GM12878 (cell line): ENCODE data around the gene HERC2. TPM values are rescaled to one million over a fixed set of nuclear protein-coding genes. Genes with fewer than 3 reads are reported as not detected.

Experiments
- ATAC-seq: fragments of 200-7000 bp; cut with Tn5 transposase; 3 replicates; pipeline ENCODE4 v1.9.1; 2020; ENCODE audit warnings: mild to moderate bottlenecking, moderate library complexity
- BruUV-seq: library from RNA; stranded (reverse); fragments of 400-500 nt; replicated peaks from 2 replicates; lab custom pipeline; 2021; lab: Mats Ljungman, UMichigan
- CTCF ChIA-PET: fragments of 300-600 bp; sonication (Branson Sonifier 250); formaldehyde crosslinking; extraction: SDS; loops from one replicate; lab custom pipeline; 2021; ENCODE audit warnings: inconsistent platforms; lab: Yijun Ruan, JAX
- POLR2A ChIA-PET: fragments of 350-600 bp; formaldehyde crosslinking; extraction: SDS; loops from one replicate; lab custom pipeline; 2021; ENCODE audit warnings: inconsistent platforms; lab: Charles Lee
- RAD21 ChIA-PET: fragments of 300-600 bp; sonication (Branson Sonifier 250); formaldehyde crosslinking; loops from one replicate; lab custom pipeline; 2023; ENCODE audit warnings: antibody characterized with exemption; ENCODE audit not compliant: unreplicated experiment; lab: Charles Lee
- SMC1A ChIA-PET: fragments of 300-600 bp; sonication (Branson Sonifier 250); formaldehyde crosslinking; loops from one replicate; lab custom pipeline; 2023; ENCODE audit not compliant: unreplicated experiment, uncharacterized antibody; lab: Charles Lee
- DNase-seq: peaks from one replicate; pipeline ENCODE4 v3.0.0-alpha.2; 2011; ENCODE audit warnings: low read depth, low spot score
- FAIRE-seq: peaks from 3 replicates; lab custom pipeline; 2011; peaks lifted over from hg19 to GRCh38; lab: Jason Lieb, UNC
- H2AFZ ChIP-seq: 2 replicates; pipeline ENCODE4 v1.6.0; 2011; ENCODE audit warnings: low read depth, low read length, control low read depth; ENCODE audit not compliant: control insufficient read depth
- H3K27ac ChIP-seq: 2 replicates; pipeline ENCODE4 v1.5.1; 2011; ENCODE audit warnings: control low read depth; ENCODE audit not compliant: control insufficient read depth, insufficient read depth
- H3K27me3 ChIP-seq, 2 experiments: replicated peaks in 1 of 2; 2 replicates each; pipeline versions ENCODE4 v1.6.0 to v1.6.1; 2011; ENCODE audit warnings: low read length in 1 of 2; ENCODE audit not compliant: control insufficient read depth in 2 of 2, insufficient read depth in 2 of 2
- H3K36me3 ChIP-seq, 2 experiments: 2 replicates each; pipeline ENCODE4 v1.5.1; 2011; ENCODE audit warnings: low read length in 1 of 2; ENCODE audit not compliant: control insufficient read depth in 2 of 2, insufficient read depth in 2 of 2
- H3K4me1 ChIP-seq: 2 replicates; pipeline ENCODE4 v1.6.1; 2011; ENCODE audit warnings: mild to moderate bottlenecking, low read length, moderate library complexity, mixed read lengths; ENCODE audit not compliant: control insufficient read depth, insufficient read depth
- H3K4me2 ChIP-seq: 2 replicates; pipeline ENCODE4 v1.6.0; 2011; ENCODE audit warnings: control low read depth; ENCODE audit not compliant: control insufficient read depth, insufficient read depth
- H3K4me3 ChIP-seq: fragments of 200-600 bp; sonication (generic); 2 replicates; pipeline ENCODE4 v1.5.1; 2016
- H3K79me2 ChIP-seq: 2 replicates; pipeline ENCODE4 v1.6.0; 2011; ENCODE audit warnings: low read length; ENCODE audit not compliant: control insufficient read depth, insufficient read depth
- H3K9ac ChIP-seq: 2 replicates; pipeline ENCODE4 v1.8.0; 2011; ENCODE audit warnings: low read length, control low read depth, mixed read lengths; ENCODE audit not compliant: control insufficient read depth, insufficient read depth
- H3K9me3 ChIP-seq: replicated peaks from 3 replicates; pipeline ENCODE4 v1.5.1; 2011; ENCODE audit warnings: mild to moderate bottlenecking, low read length; ENCODE audit not compliant: control insufficient read depth, insufficient read depth
- H4K20me1 ChIP-seq: 2 replicates; pipeline ENCODE4 v1.6.0; 2011; ENCODE audit not compliant: control insufficient read depth, insufficient read depth
- CEBPZ ChIP-seq: fragments of 150-350 bp; IDR thresholded peaks from 2 replicates; pipeline ENCODE4 v1.6.1; 2016; ENCODE audit warnings: low read depth, low read length
- CHD1 ChIP-seq: IDR thresholded peaks from 2 replicates; pipeline ENCODE4 v1.6.1; 2012; ENCODE audit warnings: low read depth, low read length, improper control_type of control experiment
- IKZF1 ChIP-seq: fragments of 450-650 bp; conservative IDR thresholded peaks from 2 replicates; pipeline ENCODE4 v1.6.1; 2017; ENCODE audit warnings: antibody characterized with exemption, mild to moderate bottlenecking
- JUND ChIP-seq: IDR thresholded peaks from 2 replicates; pipeline ENCODE4 v1.6.1; 2012; ENCODE audit warnings: low read depth, mild to moderate bottlenecking, low read length, improper control_type of control experiment, moderate library complexity
- NR2C1 ChIP-seq: fragments of 450-650 bp; IDR thresholded peaks from 2 replicates; pipeline ENCODE4 v1.6.1; 2017; ENCODE audit warnings: antibody characterized with exemption, mild to moderate bottlenecking, moderate library complexity
- NR2C2 ChIP-seq: IDR thresholded peaks from 2 replicates; pipeline ENCODE4 v1.6.1; 2011; ENCODE audit warnings: borderline replicate concordance, low read depth; ENCODE audit not compliant: control insufficient read depth, insufficient read length
- PKNOX1 ChIP-seq: fragments of 450-650 bp; IDR thresholded peaks from 2 replicates; pipeline ENCODE4 v1.6.1; 2016; ENCODE audit warnings: mild to moderate bottlenecking
- RUNX3 ChIP-seq: IDR thresholded peaks from 2 replicates; pipeline ENCODE4 v1.6.1; 2012; ENCODE audit warnings: low read length, inconsistent platforms
- SIX5 ChIP-seq: IDR thresholded peaks from 2 replicates; pipeline ENCODE4 v1.6.1; 2011; ENCODE audit warnings: mild to moderate bottlenecking, low read depth, low read length, moderate library complexity; ENCODE audit not compliant: severe bottlenecking
- ZZZ3 ChIP-seq: IDR thresholded peaks from 2 replicates; pipeline ENCODE4 v1.6.1; 2011; ENCODE audit warnings: low read depth; ENCODE audit not compliant: control insufficient read depth, insufficient read length
- WGBS: methylation state at CpG from one replicate; pipeline ENCODE4 v1.1.6; 2016; ENCODE audit warnings: low lambda C conversion rate; ENCODE audit not compliant: insufficient replicate concordance, insufficient coverage; ENCODE audit errors: missing lambda C conversion rate; 5-methylcytosine and 5-hydroxymethylcytosine counted together
- in situ Hi-C: fragments of 300-500 bp; cut with MboI; formaldehyde crosslinking; loops from 9 replicates; pipeline ENCODE4 v1.14.3; 2018; ENCODE audit warnings: mixed read lengths
- intact Hi-C: fragments of 100-400 bp; cut with micrococcal nuclease; formaldehyde crosslinking; loops from one replicate; pipeline ENCODE4 v1.14.2; 2022; ENCODE audit not compliant: unreplicated experiment
- polyA plus RNA-seq, 11 experiments: library from polyadenylated mRNA; depleted of rRNA in 4 of 11; unstranded in 6 of 11; stranded (reverse) in 5 of 11; fragments of >200 nt; fragmentation: Nextera tagmentation in 4 of 11; fragmentation: Illumina TruSeq in 1 of 11; extraction: Ambion mirVana in 4 of 11; extraction: Trizol in 1 of 11; gene quantifications; 1 replicate in 1 of 11; 2 replicates in 10 of 11; pipeline versions ENCODE4 v1.2.1 to v1.2.3, GENCODE V29; 2011 to 2016; ENCODE audit warnings: inconsistent platforms in 2 of 11, missing spikeins in 2 of 11, low read depth in 1 of 11
- total RNA-seq, 4 experiments: library from RNA; depleted of rRNA in 3 of 4; stranded (reverse); fragments of >200 nt in 3 of 4; fragmentation: Illumina TruSeq in 1 of 4; extraction: Trizol in 1 of 4; gene quantifications; 2 replicates each; pipeline versions ENCODE4 v1.2.1 to v1.2.3, GENCODE V29; 2013 to 2021
- TF ChIP-seq, protein P1 (sequence below): fragments of 450-650 bp; IDR thresholded peaks from 2 replicates; pipeline ENCODE4 v1.6.1; 2017; ENCODE audit warnings: antibody characterized with exemption, mild to moderate bottlenecking, moderate library complexity

Gene HERC2
- total and polyA plus RNA-seq, 10 of the 15 experiments (the other 5 are each of a cell fraction or from before 2014, with no cell fraction given): 6.1 to 39.0 (median 24.0) TPM

- TF ChIP-seq, protein P1, sequence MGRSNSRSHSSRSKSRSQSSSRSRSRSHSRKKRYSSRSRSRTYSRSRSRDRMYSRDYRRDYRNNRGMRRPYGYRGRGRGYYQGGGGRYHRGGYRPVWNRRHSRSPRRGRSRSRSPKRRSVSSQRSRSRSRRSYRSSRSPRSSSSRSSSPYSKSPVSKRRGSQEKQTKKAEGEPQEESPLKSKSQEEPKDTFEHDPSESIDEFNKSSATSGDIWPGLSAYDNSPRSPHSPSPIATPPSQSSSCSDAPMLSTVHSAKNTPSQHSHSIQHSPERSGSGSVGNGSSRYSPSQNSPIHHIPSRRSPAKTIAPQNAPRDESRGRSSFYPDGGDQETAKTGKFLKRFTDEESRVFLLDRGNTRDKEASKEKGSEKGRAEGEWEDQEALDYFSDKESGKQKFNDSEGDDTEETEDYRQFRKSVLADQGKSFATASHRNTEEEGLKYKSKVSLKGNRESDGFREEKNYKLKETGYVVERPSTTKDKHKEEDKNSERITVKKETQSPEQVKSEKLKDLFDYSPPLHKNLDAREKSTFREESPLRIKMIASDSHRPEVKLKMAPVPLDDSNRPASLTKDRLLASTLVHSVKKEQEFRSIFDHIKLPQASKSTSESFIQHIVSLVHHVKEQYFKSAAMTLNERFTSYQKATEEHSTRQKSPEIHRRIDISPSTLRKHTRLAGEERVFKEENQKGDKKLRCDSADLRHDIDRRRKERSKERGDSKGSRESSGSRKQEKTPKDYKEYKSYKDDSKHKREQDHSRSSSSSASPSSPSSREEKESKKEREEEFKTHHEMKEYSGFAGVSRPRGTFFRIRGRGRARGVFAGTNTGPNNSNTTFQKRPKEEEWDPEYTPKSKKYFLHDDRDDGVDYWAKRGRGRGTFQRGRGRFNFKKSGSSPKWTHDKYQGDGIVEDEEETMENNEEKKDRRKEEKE: no peak
- no peak for TF ChIP-seq CHD1
- TF ChIP-seq PKNOX1: no peak
These were observed 47.9 kb downstream of the HERC2 start (continued) for GRCh38 chr15:28273873-28274610.

DNA sequence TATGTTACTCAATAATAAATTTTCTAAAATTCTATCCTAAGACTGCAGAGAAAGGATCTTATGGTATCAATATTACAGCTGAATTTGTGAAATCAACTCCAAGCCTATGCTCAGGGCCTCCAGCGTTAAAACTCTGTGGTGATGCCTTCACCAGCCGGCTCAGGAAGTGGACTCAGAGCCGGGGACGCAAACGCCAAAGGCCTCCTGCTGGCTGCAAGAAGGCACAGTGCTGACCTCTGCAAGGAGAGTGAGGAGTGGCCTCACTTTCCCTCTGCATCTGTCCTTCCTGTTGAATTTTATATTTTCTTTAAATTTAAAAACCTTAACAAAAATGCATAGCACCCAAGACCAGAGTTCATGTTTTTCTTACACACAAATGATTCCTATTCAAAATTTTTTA, 48.5 kb downstream of the HERC2 start:
- SMC1A ChIA-PET: interaction anchor here (0.8 kb wide), 1 partner anchor 148 kb away, joined by 3 read pairs; no protein-coding TSS in a partner anchor
- no peaks in the 10 kb centered on the region for H3K79me2 ChIP-seq
- H3K4me3 ChIP-seq: no peak overlapping the region
- no peaks in the 10 kb centered on the region for H3K9me3 ChIP-seq
- H3K4me2 ChIP-seq: no peak overlapping the region
- DNase-seq: no peak
- RAD21 ChIA-PET: no interaction called here
- FAIRE-seq: no peak
- no peak for ATAC-seq
- 98% methylated on average over 5 of the region's 5 CpGs for WGBS
- in situ Hi-C loops (no loop called here), intact Hi-C loops (no loop called here)
- H2AFZ ChIP-seq: no peak overlapping the region
- CTCF ChIA-PET: interaction anchor here (1.0 kb wide), 1 partner anchor 13 kb away, joined by 3 read pairs; no protein-coding TSS in a partner anchor
- no peak overlapping the region for H3K27ac ChIP-seq
- no peak overlapping the region for H3K9ac ChIP-seq
- no peaks in the 10 kb centered on the region for H4K20me1 ChIP-seq
- no peaks in the 10 kb centered on the region for H3K27me3 ChIP-seq
- H3K36me3 ChIP-seq: peaks cover 3 to 17% of the 10 kb centered on the region in 2 experiments; a peak in 3 of 4 replicates
- BruUV-seq: no TSS peak
- TF ChIP-seq JUND (no peak), RUNX3 (no peak), IKZF1 (no peak), CEBPZ (no peak), SIX5 (no peak), ZZZ3 (no peak), NR2C2 (no peak), NR2C1 (no peak)
- no peaks in the 10 kb centered on the region for H3K4me1 ChIP-seq
- POLR2A ChIA-PET: no interaction called here
